ENCODE results near the gene POSTN.
"Not testable (repeated sequence)": the region's sequence is repeated elsewhere in the genome, so short reads cannot be mapped to it uniquely, and the experiment has no call there.

Gene POSTN

DNA sequence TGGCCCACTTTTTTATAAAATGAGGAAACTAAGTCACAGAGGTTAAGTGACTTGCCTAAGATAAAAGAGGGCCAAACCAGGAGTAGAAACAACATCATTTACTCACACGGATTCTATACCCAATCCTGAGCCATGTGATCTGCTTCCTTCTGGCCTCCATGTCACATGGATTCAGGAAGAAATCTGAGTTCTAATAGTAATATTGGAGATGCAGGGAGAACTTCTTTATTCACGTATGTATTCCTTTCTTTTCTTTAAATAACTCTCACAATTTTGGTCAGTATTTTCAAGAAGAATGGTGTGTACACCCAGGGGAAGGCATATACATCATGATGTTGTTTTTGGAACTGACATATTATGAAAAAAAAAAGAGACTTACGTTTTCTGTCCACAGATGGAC, 1.8 kb downstream of the POSTN start:
- DNase-seq: no peak

DNA sequence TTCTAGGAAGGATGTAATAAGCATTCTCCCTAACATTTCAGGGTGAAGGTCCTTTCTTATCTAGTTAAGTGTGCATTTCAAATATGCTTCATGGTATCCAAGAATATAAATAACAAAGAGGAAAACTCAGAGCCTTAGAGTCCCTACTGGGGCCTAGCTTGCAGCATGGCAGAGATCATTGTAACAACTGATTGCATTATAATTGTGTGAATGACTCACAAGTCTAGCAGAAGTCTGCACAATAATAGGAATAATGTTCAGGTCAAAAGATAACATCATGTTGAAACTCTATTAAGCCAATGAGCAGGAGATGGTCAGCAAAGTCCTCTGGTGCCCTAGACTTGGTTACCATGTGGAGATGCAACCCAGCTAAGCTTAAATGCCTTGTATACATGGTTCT, 3.4 kb downstream of the POSTN start:
- DNase-seq: no peak

DNA sequence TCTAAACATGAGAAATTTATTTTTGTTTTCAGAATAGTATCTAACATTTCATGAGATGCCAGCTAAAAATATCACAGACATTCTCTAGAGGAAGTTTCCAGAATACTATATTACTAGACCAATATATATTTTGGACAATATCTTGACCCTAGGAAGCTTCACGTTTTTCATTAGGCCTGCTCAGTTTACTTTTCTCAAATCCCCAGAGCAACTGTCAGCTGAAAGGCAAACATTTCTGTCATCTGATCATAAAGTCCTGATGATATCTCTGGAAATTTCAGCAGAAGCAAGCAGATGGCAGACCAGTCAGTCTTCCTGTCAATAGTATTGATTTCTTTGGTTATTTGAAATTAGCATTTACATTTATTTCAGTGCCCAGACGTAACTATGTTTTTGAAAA, 4.0 kb downstream of the POSTN start:
- no peak for DNase-seq

DNA sequence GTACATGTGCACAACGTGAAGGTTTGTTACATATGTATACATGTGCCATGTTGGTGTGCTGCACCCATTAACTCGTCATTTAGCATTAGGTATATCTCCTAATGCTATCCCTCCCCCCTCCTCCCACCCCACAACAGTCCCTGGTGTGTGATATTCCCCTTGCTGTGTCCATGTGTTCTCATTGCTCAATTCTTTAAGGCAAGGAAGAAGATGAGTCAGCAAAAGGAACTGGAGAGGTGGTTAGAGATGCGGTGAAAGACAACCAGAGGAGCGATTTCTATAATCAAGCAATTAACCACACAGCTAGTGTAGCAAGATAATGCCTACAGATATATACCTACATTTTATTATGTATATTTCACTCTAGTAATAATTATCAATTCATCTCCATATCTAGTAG, 9.2 kb downstream of the POSTN start:
- DNase-seq: not testable (repeated sequence)

DNA sequence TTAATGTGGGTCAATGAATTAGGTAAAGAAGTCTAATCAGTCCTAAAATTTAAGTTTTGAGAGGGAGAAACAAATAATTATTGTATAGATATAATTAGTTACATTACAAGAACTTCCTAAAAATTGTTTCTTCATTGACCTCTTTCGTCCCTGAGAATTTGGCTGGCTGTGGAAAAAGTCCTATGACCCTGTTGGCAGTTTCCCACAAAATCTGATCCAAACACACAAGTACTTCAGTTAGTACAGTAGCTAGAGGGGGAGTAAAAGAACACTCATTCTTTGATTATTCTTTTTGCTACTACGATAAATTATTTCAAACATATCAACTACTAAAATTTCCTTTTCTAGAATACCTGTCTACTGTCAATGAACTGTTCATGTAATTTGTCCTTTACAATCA, 11.3 kb downstream of the POSTN start:
- no peak for DNase-seq

DNA sequence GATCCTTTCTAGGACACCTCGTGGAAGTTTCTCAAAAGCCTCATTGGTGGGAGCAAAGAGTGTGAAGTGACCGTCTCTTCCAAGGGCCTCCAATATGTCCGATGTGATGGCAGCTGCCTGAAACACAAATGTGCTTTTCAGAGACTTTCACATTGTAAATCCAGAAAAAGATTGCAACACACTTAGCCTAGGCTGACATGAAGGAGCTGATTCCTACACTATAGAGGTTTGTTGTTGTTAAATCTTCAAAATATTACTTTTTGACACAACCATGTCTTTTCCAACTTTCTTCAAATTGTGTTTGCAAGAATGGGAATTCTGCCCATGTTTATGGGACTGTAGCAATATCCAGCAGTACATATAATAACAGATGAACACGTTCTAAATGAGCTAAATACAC, 12.4 kb downstream of the POSTN start:
- no peak for DNase-seq

DNA sequence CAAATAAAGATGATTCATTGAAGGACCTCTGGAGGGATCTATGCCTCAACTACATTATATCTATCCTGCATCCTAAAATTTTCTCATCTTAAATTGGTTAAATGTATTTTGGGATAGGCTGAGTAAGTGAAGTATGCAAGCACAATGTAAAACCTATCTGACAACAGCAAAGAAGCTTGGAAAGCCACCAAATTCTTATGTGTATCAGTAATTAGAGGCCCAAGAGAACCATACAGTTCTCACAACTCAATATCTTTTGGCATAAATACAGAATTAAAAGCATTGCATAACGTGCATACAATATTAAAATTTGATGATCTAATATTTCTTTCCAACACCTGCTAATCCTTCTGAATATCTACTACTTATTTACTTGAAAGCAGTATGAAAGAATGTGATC, 13.0 kb downstream of the POSTN start:
- no peak for DNase-seq

DNA sequence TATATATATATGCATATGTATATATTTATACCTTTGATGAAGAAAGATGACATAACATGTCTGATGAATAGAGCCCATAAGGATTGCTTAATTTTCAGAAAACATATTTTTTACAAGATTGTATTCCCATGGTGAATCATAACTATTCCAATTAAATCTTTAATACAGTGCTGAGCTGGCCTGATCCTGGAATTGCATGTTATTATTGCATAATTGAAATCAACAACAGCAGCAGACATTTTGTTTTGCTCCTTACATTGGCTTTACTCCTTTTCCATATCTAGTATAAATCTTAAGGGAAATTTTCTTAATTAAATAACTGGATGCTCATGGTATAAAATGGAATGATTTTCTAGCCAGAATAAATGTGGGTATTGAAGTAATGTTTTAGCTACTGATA, 22.0 kb downstream of the POSTN start:
- no peak for DNase-seq

DNA sequence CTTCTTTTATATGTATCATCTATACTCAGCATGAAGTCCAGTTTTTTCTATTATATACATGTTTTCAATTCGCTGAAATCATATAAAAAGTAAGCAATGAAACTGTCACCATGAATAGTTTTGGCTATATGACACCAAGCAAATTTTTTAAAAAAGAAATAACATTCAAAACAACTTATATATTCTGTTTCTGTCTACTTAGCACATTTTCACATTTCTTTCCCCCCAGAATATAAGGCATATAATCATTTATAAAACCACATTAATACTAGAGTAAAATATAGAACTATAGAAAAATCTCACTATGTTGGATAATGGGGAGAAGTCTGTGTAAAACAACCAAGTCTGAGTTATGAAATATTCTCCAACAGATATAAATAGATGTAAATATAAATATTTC, 33.1 kb downstream of the POSTN start:
- DNase-seq: no peak

DNA sequence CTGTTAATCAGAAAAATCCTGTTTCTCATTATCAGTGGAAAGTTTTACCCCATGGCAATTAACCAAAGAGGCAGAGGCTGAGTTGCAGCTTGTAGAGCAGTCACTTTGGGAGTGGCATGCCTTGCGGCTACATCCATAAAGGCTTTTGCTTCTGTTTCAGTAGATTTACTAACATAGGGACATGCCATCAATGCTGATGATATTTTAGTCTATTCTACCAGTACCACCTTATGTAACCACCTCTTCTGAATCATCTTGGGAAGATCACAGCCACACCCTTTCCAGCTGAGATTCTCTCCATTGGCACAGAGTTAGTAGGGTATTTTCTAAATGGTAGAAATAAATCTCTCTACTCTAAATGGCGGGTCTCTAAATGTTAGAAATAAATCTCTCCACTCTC, 37.5 kb downstream of the POSTN start:
- no peak for DNase-seq

DNA sequence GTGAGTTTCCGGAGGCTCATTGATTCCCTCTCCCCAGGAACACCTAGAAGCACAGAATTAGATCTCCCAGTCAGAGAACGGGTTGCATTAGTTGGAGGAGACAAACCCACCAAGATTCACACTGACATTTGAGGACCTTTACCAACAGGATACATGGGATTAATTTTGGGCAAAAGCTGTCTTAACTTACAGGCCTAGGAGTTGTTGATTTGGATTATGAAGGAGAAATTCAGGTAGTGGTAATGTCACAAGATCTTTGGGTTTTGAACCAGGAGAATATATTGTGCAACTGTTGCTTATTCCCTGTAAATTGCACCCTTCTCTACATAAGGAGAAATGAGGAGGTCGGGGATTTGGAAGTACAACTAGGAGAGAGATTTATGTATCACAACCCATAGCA, 38.0 kb downstream of the POSTN start:
- no peak for DNase-seq

DNA sequence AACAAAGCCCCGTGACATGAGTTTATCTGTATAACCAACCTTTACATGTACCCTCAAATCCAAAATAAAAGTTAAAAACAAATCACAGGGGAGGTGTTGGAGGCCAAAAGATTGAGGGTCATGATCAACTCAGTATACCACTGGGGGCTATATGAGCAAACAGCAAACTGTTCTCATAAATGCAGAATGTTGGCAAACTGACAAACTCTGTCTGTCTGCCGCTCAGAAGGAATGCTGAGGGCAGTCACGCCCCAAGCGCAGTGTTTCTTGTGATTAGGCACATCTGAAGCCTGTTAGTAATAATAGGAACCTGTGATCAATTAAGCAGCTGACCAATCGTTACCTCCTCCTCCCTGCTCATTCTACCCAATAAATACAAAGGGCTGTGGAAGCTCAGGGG, 39.8 kb downstream of the POSTN start:
- not testable (repeated sequence) for DNase-seq

DNA sequence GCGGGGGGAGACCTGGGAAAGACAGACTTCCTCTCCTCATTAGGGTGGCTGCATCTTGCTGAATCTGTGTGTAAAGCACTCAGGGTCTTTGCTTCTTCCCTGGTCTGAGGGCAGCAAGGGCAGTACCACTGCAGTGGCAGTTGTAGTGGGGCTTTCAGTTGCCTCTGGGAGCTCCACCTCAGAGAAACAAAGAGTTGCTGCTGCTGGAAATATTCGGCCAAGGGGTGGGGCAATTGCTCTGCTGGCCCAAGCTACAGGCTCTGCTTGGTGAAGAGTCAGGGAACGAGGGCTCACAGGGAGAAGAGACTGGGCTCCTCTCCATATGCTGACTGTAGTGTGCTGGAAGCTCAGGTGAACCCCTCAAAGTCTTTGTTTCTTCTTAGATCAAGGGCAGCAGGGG, 52.5 kb downstream of the POSTN start:
- no peak for DNase-seq

DNA sequence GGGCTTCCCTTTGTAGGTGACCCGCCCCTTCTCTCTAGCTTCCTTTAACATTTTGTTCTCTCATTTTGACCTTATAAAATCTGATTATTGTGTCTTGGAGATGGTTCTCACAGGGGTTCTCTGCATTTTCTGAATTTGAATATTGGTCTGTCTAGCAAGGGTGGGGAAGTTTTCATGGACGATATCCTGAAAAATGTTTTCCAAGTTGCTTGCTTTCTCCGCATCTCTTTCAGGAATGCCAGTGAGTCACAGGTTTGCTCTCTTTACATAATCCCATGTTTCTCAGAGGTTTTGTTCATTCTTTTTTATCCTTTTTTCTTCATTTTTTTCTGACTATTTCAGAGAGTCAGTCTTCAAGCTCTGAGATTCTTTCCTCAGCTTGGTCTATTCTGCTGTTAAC, 53.6 kb downstream of the POSTN start:
- no peak for DNase-seq

DNA sequence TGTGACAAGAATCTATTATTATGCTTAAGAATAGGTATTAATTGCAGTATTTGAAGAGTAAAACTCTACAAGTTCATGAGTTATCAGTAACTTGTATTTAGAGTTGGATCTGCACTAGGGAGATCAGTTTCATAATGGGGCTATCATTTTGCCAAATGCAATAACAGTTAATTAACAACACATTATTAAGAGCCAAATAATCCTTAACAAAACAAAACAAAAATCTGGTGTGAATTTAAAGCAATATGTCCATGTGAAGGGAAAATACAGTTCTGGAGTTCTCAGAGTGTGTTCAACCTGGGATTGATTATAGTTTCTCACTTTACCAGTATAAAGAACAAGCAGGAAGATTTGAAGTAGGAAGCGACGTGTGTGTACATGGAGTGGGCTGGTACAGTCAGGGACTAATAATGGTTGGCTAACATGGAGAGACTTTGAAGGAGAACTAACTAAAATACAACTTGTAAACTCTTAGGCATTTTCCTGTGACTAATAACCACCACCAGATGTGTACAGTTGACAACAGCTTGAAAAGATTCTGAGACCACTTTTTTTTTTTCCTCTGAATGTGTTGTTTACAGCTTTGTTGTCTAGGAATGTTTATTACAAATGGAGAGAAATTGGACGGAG, 58.5 kb downstream of the POSTN start:
- no peak for DNase-seq

DNA sequence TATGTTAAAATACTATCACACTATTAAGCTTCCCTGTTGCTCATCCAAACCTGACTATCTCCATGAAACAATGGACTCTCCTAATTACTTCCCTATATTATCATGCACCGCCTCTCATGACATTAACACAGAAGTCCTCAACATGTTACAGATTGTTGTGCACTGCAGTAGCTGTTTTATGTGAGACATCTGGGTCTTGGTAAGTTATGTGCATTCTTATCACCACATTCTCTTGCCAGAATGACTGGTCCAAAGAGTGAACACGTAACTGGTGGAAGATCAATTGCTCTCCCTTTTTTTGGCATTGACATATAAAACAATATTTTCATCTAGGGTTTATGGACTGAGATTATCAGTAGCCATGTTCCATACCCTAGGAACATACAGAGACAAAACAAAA, 59.4 kb downstream of the POSTN start:
- no peak for DNase-seq

DNA sequence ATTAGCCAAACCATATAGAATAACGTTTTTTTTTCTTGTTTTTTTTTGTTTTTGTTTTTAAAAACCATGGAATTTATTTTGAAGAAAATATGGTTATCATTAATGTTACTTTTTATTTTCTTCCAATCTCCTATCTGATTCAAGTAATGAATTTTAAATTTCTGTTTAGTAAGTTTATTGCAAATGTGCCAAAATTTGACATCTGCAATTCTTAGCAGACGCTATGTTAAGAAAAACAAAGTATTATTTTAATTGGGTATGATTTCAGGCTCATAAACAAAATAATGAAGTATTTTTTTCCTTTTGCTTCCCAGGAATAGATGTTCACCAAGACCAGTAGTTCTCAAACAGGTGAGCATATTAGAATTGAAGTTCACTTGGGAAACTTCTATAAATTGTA, 63.1 kb downstream of the POSTN start:
- no peak for DNase-seq

DNA sequence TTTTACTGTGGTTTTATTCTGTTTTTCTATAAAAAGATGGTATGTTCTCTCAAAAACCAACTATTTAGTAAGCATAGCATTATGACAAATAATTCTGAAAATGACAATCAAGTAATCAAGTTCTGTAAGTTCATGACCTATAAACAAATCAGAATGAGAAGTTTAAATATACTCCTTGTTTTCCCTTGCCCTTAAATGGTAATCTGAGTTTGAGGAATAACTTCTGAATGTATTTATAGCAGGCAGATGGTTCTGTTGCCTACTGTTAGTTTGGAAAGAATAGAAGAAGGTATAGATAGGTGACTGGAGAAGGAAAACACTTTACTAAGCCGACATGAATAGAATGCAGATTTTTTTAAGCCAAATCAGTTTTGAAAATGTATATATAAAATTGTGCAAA, 63.9 kb downstream of the POSTN start:
- no peak for DNase-seq

DNA sequence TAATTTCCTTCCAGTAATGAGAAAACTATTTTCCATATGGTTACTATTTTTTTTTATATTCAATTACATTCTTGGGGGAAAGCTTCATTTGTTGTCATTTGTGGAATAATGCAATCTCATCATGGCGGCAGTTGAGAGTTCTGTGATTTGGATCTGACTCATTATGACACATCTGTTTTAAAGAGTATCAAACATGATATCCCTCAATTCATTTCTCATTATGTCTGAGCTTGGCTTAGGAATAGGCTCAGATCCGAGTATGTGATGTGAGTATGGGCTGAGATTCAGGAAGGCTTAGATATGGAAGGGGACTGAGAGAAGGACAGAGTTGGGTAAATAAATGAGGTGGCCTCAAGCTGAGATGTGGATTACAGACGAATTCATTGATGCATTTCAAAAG, 64.4 kb downstream of the POSTN start:
- no peak for DNase-seq

DNA sequence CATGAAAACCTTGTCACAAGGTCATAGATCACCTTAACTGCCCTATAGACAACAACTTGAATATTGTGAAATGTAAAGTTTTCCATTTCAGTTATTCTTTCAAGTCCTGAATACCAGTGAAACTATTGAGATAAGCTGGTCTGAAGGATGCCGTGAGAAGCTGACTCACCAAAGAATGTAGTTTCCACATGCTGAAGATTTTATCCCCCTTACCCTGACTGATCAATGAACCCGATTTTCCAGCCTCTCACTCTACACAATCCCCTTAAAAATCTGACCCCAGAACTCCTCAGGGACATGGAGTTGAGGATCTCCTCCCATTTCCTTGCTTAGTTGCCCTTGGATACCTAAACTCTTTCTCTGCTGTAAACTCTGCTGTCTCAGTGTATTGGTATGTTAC, 67.5 kb downstream of the POSTN start:
- no peak for DNase-seq

DNA sequence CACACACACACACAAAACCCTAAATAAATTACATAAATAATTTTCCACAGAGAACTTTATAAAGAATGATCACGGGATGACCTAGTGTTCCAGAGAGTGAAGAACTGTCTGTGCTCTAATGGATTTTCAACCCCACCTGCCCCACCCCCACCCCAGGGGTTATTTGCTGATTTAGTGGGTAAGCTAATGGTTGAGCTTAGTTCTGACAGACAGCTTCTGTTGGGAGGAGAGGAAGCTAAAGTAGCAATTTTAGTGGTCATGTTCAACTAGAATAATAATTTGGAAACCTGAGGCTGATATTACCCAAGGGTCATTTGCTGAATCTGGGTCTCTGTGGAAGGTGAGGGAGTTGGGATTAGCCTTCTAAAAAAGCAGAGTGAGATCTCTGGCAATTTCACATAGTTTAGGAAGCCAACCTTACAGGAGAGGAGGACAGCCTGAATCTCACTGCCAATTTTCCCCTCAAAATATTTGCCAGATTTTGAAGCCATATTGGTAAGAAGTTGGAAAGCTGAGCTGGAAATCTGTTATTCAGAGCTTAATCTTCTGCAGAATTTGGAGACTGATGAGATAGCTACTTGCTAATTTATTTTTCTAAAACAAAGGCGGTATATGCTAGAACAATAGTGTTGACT, 68.7 kb downstream of the POSTN start:
- DNase-seq: no peak

DNA sequence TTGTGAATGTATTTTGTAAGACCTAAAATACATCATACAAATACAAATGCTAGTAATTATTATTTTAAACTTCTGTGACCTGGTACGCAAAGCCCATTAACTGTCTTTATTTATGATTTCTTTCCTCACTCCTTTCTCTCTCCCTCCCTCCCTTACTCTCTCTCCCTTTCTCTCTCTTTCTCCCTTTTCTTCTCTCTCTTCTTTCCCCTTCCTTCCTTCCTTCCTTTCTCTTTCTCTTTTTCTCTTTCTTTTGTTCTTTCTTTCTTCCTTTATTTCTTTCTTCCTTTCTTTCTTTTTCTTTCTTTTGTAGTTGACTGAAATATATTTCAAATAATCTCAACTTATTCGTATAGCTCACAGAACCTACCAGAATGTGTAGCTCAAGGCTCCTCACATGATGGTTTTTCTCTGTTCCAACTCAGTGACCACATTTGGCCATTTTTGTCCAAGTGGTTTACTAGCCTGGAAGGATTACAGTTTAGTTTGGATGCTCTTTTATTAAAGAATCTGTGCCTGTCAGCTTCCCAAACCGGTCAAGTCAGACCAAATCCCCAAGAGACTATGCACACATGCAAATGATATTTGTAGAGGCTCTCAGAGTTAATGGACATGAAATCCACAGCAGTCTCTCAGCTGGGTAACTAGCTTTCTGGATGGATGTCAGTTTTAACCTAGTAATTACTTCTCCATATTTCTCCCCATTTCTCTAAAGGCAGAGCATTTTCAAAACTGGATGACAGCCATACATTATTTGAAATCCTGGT, 71.7 kb downstream of the POSTN start:
- peak; percentile 6 to 61 for DNase-seq

DNA sequence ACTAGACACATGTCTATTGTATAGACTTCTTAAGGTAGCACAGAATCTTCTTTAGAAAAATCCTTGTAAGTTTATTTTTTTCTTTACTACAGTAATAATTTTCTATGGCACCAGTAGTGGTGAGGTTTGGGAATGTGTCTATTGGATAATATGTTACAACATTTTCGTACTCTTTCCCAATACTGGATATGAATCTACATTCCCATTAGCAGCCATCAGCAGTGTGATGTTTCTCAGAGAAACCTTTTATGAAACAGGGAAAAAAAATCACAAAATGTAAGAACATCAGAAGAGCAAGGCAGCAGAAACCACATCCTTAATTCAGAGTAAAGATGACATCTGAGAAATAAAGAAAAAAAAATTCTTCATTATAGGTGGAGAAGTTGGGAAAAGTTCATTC, 83.3 kb downstream of the POSTN start:
- no peak for DNase-seq
